Lower lobe of right lung (tissue), 2 donors: ENCODE measurements around the gene HYAL3. TPM values are rescaled to one million over a fixed set of nuclear protein-coding genes. Genes with fewer than 3 reads are reported as not detected.

Experiments
- ATAC-seq, 2 donors: fragments of 200-7000 bp; cut with Tn5 transposase; one replicate each; pipeline ENCODE4 v1.9.1; 2020 to 2022; ENCODE audit warnings: mild to moderate bottlenecking in 2 of 2, moderate library complexity in 2 of 2
- DNase-seq: peaks from one replicate; pipeline ENCODE4 v3.0.0-alpha.2; 2020
- H3K27ac ChIP-seq: fragments of 200-600 bp; one replicate; pipeline ENCODE4 v1.8.0; 2022
- H3K27me3 ChIP-seq: fragments of 200-600 bp; one replicate; pipeline ENCODE4 v1.8.0; 2022; ENCODE audit warnings: low read depth
- H3K36me3 ChIP-seq: fragments of 200-600 bp; one replicate; pipeline ENCODE4 v1.8.0; 2022; ENCODE audit warnings: mild to moderate bottlenecking
- H3K4me1 ChIP-seq: fragments of 200-600 bp; one replicate; pipeline ENCODE4 v1.8.0; 2022
- H3K4me3 ChIP-seq: fragments of 200-600 bp; one replicate; pipeline ENCODE4 v1.8.0; 2022; ENCODE audit warnings: mild to moderate bottlenecking
- H3K9me3 ChIP-seq: fragments of 200-600 bp; one replicate; pipeline ENCODE4 v1.8.0; 2022
- intact Hi-C: fragments of 100-400 bp; cut with DNase I; formaldehyde crosslinking; loops from one replicate; pipeline ENCODE4 v1.11.0; 2022
- total RNA-seq: library from RNA; stranded (reverse); fragmentation: NEBNext Ultra II Directional; extraction: Animal tissue kit (Norgen Biotek cat#: 25700); gene quantifications from one replicate; pipeline ENCODE4 v1.2.1, GENCODE V29; 2021
- TF ChIP-seq, protein P1 (sequence below): fragments of 200-600 bp; IDR thresholded peaks from one replicate; pipeline ENCODE4 v1.8.0; 2022; ENCODE audit warnings: antibody characterized with exemption, mild to moderate bottlenecking
- donor health status: DM: no; HTN: yes; CAD: no; lungs with severe emphysema.

HYAL3 gene
- total RNA-seq, 1 donor from 2014 or later, result 4.0 TPM

DNA sequence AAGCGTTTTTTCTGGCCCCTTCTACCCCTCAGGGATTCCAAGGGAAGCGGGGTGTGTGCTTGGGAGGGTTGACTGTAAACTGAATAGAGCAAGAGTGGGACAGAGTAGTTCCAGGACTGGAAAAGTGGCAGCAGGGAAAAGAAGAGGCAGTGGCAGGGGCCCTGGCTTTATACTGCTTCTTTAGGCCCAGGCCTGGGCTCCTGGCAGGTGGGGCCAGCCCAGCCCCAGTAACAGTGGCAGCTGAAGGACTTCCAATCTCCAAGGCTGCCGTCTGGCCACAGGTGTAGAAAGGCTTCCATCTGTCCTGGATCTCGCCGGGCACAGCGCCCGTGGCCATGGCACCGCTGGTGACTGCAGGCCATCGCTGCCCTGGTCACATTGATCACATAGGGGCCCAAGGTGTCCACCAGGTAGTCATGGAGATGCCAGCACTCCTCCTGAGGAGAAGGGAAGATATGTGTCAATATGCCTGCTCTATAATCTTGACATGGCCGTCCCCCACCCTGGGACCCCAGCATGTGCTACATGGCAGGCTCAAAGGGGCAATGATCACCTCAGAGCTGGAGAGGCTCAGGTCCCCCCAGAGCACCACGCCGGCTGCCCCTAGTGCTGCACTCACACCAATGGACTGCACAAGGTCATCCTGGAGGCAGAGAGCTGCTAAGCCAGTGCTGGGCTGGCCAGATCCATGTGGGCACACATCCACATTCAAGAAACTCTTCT lies 6.0 kb downstream of the HYAL3 start:
- H3K4me3 ChIP-seq, result peak overlapping the region; percentile 70
- DNase-seq, result no peak
- no peak for ATAC-seq
- no peaks in the 10 kb centered on the region for H3K27me3 ChIP-seq
- H3K9me3 ChIP-seq, result no peaks in the 10 kb centered on the region
- TF ChIP-seq, protein P1, sequence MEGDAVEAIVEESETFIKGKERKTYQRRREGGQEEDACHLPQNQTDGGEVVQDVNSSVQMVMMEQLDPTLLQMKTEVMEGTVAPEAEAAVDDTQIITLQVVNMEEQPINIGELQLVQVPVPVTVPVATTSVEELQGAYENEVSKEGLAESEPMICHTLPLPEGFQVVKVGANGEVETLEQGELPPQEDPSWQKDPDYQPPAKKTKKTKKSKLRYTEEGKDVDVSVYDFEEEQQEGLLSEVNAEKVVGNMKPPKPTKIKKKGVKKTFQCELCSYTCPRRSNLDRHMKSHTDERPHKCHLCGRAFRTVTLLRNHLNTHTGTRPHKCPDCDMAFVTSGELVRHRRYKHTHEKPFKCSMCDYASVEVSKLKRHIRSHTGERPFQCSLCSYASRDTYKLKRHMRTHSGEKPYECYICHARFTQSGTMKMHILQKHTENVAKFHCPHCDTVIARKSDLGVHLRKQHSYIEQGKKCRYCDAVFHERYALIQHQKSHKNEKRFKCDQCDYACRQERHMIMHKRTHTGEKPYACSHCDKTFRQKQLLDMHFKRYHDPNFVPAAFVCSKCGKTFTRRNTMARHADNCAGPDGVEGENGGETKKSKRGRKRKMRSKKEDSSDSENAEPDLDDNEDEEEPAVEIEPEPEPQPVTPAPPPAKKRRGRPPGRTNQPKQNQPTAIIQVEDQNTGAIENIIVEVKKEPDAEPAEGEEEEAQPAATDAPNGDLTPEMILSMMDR, result no peak
- peak overlapping the region; percentile 87 for H3K27ac ChIP-seq
- peaks cover 34% of the 10 kb centered on the region for H3K4me1 ChIP-seq
- H3K36me3 ChIP-seq, result peaks cover 23% of the 10 kb centered on the region
- intact Hi-C loops, result no loop called here

DNA sequence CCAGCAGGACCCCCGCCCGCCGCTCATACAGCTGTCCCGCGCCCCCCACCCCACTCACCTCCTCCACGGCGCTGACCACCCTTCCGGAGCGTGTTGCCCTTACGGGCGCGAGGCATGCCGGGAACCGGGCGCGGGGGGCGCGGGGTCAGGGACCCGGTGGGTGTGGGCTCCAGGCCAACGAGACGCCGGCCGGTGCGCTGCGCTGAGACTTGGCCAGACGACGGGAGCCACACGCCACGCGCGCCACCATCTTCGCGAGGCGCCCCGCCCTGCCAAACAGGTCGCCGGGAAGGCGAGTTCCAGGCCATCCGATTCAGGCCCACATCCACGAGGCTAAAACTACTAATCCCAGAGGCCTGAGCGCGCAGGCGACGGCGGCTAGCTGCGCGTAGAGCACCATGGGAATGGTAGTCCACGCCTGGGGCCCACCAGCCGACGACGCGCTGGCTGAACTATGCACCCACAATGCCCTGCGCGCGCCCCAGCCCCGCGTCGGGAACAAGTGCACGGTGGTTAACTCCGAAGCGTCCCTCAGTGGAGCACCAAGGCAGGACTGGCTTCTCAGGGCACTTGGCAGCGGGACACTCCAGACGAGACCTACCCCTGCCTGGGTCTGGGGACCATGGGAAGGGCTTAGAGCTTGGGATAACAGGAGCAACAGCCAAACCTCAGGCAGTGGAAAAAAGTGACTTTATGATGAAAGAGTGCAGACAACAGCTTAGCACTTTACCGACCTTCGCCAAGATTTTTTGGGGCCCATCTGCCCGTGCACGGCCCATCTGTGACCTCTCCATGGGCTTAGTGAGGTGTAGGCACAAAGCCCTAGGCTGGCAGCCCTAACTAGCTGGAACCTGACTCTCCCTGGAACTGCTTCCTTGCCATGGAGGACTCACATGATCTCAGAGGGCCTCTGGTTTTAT lies 6.8 kb downstream of the HYAL3 start, which contains the start of gene IFRD2:
TSS of gene IFRD2 (minus strand) at position 271 of the 920 bp plus-strand sequence. CDS start at position 116, 155 bp downstream.
- H3K4me3 ChIP-seq, result peak within 1 kb of the TSS; percentile 70
- H3K4me1 ChIP-seq, result peaks cover 26% of the 10 kb centered on the region
- ATAC-seq (peak; percentile 97), DNase-seq (peak; percentile 99)
- no peaks in the 10 kb centered on the region for H3K27me3 ChIP-seq
- intact Hi-C loops, result no loop called here
- no peaks in the 10 kb centered on the region for H3K9me3 ChIP-seq
- TF ChIP-seq, protein P1, result no peak
- peak within 1 kb of the TSS; percentile 87 for H3K27ac ChIP-seq
- H3K36me3 ChIP-seq, result peaks cover 32% of the 10 kb centered on the region

DNA sequence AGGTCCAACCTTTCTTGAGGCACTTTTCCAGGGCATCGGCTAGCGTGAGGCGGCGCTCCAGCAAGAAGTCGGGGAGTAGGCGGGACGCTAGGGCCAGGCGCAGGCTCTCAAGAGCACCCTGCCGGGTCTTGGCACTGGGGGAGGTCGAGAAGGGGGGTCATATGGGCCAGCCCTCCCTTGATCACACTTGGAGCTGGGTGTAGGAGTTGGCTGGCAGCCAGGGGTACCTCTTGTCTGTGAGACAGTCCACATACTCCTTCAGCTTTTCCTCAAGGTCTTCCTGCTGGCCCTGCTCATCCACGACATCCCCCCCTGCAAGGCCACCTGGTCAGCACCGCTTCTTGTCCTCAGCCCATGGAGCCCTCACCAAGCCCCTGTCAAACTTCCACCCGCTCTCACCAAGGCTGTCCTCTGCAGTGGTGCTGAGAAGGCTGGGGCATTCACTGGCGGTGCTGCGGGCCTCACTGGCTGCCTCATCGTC lies 9.0 kb downstream of the HYAL3 start:
- peaks cover 26% of the 10 kb centered on the region for H3K4me1 ChIP-seq
- DNase-seq (no peak), ATAC-seq (no peak)
- TF ChIP-seq, protein P1, result no peak
- H3K27me3 ChIP-seq, result no peaks in the 10 kb centered on the region
- H3K27ac ChIP-seq, result no peak overlapping the region
- no peaks in the 10 kb centered on the region for H3K9me3 ChIP-seq
- intact Hi-C loops, result no loop called here
- peaks cover 42% of the 10 kb centered on the region for H3K36me3 ChIP-seq
- H3K4me3 ChIP-seq, result no peak overlapping the region

DNA sequence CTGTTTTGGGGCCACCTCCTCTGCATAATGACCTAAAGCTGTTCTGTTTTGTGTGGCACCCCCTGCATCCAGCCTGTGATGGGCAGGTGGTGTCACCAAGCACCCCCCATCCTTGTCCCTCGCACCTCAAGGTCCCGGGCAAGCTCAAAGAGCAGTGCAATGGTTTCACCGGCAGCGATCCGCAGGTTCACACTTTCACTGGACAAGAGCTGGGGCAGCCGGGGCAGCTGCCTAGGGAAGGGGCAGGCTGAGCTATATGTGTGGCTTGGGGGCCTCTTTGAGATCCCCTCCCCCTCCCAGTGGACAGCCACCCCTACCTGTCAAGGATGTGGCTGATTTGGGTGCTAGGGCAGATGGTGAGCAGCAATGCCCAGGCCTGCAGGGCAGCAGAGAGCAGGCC lies 10.1 kb downstream of the HYAL3 start:
- TF ChIP-seq, protein P1, result no peak
- peaks cover 26% of the 10 kb centered on the region for H3K4me1 ChIP-seq
- intact Hi-C loops, result no loop called here
- H3K27ac ChIP-seq, result no peak overlapping the region
- no peak for DNase-seq
- no peak for ATAC-seq
- H3K27me3 ChIP-seq, result no peaks in the 10 kb centered on the region
- H3K36me3 ChIP-seq, result peaks cover 42% of the 10 kb centered on the region
- no peak overlapping the region for H3K4me3 ChIP-seq
- H3K9me3 ChIP-seq, result no peaks in the 10 kb centered on the region

DNA sequence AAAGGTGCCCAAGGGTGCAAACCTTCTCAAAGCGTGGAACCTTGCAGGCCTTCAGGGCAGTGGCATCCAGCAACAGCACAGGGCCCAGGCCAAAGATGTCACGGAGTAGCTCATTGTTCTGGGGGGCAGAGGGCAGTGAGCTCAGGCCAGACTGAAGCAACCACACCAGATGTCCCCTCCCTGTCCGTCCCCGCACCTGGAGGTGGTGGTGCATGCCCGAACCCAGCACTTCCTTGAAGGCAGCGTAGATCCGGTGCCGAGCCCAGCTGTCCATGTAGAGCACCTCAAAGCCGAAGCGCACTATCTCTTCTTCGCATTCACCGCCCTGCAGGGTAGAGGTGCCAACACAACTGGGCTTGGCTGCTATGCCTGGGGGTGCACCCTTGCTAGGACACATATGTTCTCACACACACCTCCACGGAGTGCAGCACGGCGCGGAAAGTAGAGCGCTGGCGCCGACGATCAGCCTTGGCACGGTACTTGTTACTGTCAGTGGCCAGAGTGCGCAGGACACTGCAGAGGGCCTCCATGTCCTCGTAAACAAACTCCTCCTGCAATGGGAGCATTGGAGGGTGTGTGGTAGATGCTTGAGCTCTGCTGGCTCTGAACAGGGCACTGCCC lies 10.7 kb downstream of the HYAL3 start:
- H3K9me3 ChIP-seq, result no peaks in the 10 kb centered on the region
- no peak overlapping the region for H3K27ac ChIP-seq
- H3K4me3 ChIP-seq, result no peak overlapping the region
- TF ChIP-seq, protein P1, result no peak
- peaks cover 42% of the 10 kb centered on the region for H3K36me3 ChIP-seq
- intact Hi-C loops, result no loop called here
- DNase-seq (no peak), ATAC-seq (no peak)
- H3K27me3 ChIP-seq, result no peaks in the 10 kb centered on the region
- peaks cover 26% of the 10 kb centered on the region for H3K4me1 ChIP-seq
